Thyroid gland (tissue), 4 donors: ENCODE measurements around the gene INPP5A. TPM values are rescaled to one million over a fixed set of nuclear protein-coding genes. Genes with fewer than 3 reads are reported as not detected.

Experiments used
- DNase-seq, 2 donors: peaks; one replicate each; pipeline ENCODE4 v3.0.0-alpha.2; 2019
- H3K27ac ChIP-seq, 3 donors: fragments of 200-600 bp; sonication (generic); 1 replicate in 2 of 3; 2 replicates in 1 of 3; pipeline ENCODE4 v1.5.1; 2016 to 2019; ENCODE audit warnings: mild to moderate bottlenecking in 1 of 3, moderate library complexity in 1 of 3
- H3K27me3 ChIP-seq: fragments of 200-600 bp; sonication (generic); one replicate; pipeline ENCODE4 v1.5.1; 2019
- H3K36me3 ChIP-seq, 2 donors: fragments of 200-600 bp; sonication (generic); one replicate each; pipeline ENCODE4 v1.5.1; 2016 to 2019
- H3K4me1 ChIP-seq, 2 donors: fragments of 200-600 bp; sonication (generic); one replicate each; pipeline ENCODE4 v1.5.1; 2017 to 2019
- H3K4me3 ChIP-seq, 3 donors: fragments of 200-600 bp; sonication (generic); replicated peaks in 1 of 3; 1 replicate in 2 of 3; 2 replicates in 1 of 3; pipeline ENCODE4 v1.5.1; 2016; ENCODE audit warnings: mild to moderate bottlenecking in 1 of 3
- H3K9me3 ChIP-seq: fragments of 200-600 bp; sonication (generic); one replicate; pipeline ENCODE4 v1.5.1; 2017
- CTCF ChIP-seq, 6 experiments: fragments of 200-600 bp in 3 of 6; fragments of 450-650 bp in 3 of 6; sonication (generic) in 3 of 6; IDR thresholded peaks; one replicate each; pipeline ENCODE4 v1.5.1; 2016 to 2019; ENCODE audit warnings: antibody characterized with exemption in 6 of 6, mild to moderate bottlenecking in 2 of 6, inconsistent platforms in 1 of 6, moderate library complexity in 1 of 6
- POLR2A ChIP-seq, 2 donors: fragments of 450-650 bp; IDR thresholded peaks; one replicate each; pipeline ENCODE4 v1.6.1; 2017; ENCODE audit warnings: antibody characterized with exemption in 2 of 2, mild to moderate bottlenecking in 2 of 2, moderate library complexity in 1 of 2
- WGBS, 2 donors: methylation state at CpG; one replicate each; pipeline ENCODE4 v1.1.5; 2017; 5-methylcytosine and 5-hydroxymethylcytosine counted together
- intact Hi-C: fragments of 100-400 bp; cut with DNase I; formaldehyde crosslinking; loops from one replicate; pipeline ENCODE4 v1.15.1; 2023
- total RNA-seq, 4 donors: library from RNA; depleted of rRNA; stranded (reverse); fragments of >200 nt; gene quantifications; one replicate each; pipeline ENCODE4 v1.2.3, GENCODE V29; 2016

Gene INPP5A
- total RNA-seq, 4 donors from 2014 or later, result 30.4 to 75.8 (median 41.1) TPM

- 90 to 96% methylated on average over 6 of the region's 6 CpGs for whole genome bisulfite sequencing, 2 donors
- peaks cover 0 to 6% of the 10 kb centered on the region in 2 donors for H3K36me3 ChIP-seq
- H3K27me3 ChIP-seq, result no peaks in the 10 kb centered on the region
- H3K4me3 ChIP-seq, result no peak overlapping the region
- no peak for TF ChIP-seq POLR2A (IDR thresholded peaks at IDR 0.05)
- TF ChIP-seq CTCF (IDR thresholded peaks at IDR 0.05), result no peak
- no peaks in the 10 kb centered on the region for H3K9me3 ChIP-seq
- no peaks in the 10 kb centered on the region for H3K4me1 ChIP-seq
- no peak overlapping the region for H3K27ac ChIP-seq
- intact Hi-C loops, result no loop called here
- no peak for DNase-seq
These were observed 224.7 kb downstream of the INPP5A start for GRCh38 chr10:132762267-132762666.

DNA sequence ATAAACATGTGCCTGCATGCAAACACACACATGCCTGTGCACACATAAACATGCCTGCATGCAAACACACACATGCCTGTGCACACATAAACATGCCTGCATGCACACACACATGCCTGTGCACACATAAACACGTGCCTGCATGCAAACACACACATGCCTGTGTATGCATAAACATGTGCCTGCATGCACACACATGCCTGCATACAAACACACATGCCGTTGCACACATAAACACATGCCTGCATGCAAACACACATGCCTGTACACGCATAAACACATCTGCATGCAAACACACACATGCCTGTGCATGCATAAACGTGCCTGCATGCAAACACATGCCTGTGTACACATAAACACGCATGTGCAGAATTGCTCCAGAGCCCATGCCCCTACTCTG is 226.0 kb downstream of the INPP5A start:
- no peaks in the 10 kb centered on the region for H3K4me1 ChIP-seq
- no peak overlapping the region for H3K27ac ChIP-seq
- intact Hi-C loops, result no loop called here
- H3K4me3 ChIP-seq, result no peak overlapping the region
- 90 to 92% methylated on average over 4 to 5 of the region's 5 CpGs for WGBS, 2 donors
- no peak for DNase-seq
- no peak for TF ChIP-seq CTCF (IDR thresholded peaks at IDR 0.05)
- TF ChIP-seq POLR2A (IDR thresholded peaks at IDR 0.05), result no peak
- no peaks in the 10 kb centered on the region for H3K9me3 ChIP-seq
- no peaks in the 10 kb centered on the region for H3K27me3 ChIP-seq
- peaks cover 0 to 6% of the 10 kb centered on the region in 2 donors for H3K36me3 ChIP-seq

GRCh38 chr10:132764108-132764507 is 226.5 kb downstream of the INPP5A start:
- TF ChIP-seq CTCF (IDR thresholded peaks at IDR 0.05) (no peak), POLR2A (IDR thresholded peaks at IDR 0.05) (no peak)
- Histone ChIP-seq H3K4me3 (no peak overlapping the region), H3K4me1 (no peaks in the 10 kb centered on the region), H3K9me3 (no peaks in the 10 kb centered on the region), H3K27ac (no peak overlapping the region), H3K36me3 (peaks cover 0 to 3% of the 10 kb centered on the region in 2 donors), H3K27me3 (no peaks in the 10 kb centered on the region)
- intact Hi-C loops, result no loop called here
- DNase-seq, result no peak
- 75 to 85% methylated on average over 11 of the region's 11 CpGs for WGBS, 2 donors

DNA sequence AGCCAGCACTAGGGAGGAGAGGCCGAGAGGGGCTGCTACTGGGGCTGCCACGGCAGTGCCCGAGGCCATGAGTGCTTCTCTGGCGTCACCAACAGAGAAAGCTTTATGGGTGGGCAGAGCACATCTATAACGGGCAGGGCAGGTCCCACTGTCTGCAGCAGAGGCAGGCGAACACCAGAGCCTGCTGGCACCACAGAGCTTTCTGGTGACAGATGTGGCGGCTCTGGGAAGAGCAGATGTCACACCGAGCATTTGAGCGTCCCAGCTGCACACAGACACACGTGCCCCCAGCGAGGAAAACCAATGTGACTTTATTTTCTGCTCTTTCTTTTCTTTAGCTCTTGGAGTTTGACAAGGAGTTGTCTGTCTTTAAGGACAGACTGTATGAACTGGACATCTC is 227.8 kb downstream of the INPP5A start:
- WGBS, 2 donors, result 85 to 93% methylated on average over 7 of the region's 11 CpGs
- H3K36me3 ChIP-seq, result no peaks in the 10 kb centered on the region
- intact Hi-C loops, result no loop called here

GRCh38 chr10:132766291-132766690 is 228.7 kb downstream of the INPP5A start:
- H3K27me3 ChIP-seq, result no peaks in the 10 kb centered on the region
- H3K9me3 ChIP-seq, result no peaks in the 10 kb centered on the region
- no peaks in the 10 kb centered on the region for H3K36me3 ChIP-seq
- WGBS, 2 donors, result 94 to 97% methylated on average over 13 of the region's 13 CpGs
- no peak overlapping the region for H3K4me3 ChIP-seq
- H3K4me1 ChIP-seq, result no peaks in the 10 kb centered on the region
- no peak for DNase-seq
- TF ChIP-seq CTCF (IDR thresholded peaks at IDR 0.05) (no peak), POLR2A (IDR thresholded peaks at IDR 0.05) (no peak)
- no peak overlapping the region for H3K27ac ChIP-seq
- intact Hi-C loops, result no loop called here

More for the DNA sequence above, 227.8 kb downstream of the INPP5A start:
- no peak for TF ChIP-seq POLR2A (IDR thresholded peaks at IDR 0.05)
- TF ChIP-seq CTCF (IDR thresholded peaks at IDR 0.05), result no peak
- Histone ChIP-seq H3K4me1 (no peaks in the 10 kb centered on the region), H3K27ac (no peak overlapping the region), H3K9me3 (no peaks in the 10 kb centered on the region), H3K4me3 (no peak overlapping the region), H3K27me3 (no peaks in the 10 kb centered on the region)
- no peak for DNase-seq
